ENCODE measurements around the gene CARHSP1.

- TF ChIP-seq, protein P1, sequence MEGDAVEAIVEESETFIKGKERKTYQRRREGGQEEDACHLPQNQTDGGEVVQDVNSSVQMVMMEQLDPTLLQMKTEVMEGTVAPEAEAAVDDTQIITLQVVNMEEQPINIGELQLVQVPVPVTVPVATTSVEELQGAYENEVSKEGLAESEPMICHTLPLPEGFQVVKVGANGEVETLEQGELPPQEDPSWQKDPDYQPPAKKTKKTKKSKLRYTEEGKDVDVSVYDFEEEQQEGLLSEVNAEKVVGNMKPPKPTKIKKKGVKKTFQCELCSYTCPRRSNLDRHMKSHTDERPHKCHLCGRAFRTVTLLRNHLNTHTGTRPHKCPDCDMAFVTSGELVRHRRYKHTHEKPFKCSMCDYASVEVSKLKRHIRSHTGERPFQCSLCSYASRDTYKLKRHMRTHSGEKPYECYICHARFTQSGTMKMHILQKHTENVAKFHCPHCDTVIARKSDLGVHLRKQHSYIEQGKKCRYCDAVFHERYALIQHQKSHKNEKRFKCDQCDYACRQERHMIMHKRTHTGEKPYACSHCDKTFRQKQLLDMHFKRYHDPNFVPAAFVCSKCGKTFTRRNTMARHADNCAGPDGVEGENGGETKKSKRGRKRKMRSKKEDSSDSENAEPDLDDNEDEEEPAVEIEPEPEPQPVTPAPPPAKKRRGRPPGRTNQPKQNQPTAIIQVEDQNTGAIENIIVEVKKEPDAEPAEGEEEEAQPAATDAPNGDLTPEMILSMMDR (IDR thresholded peaks at IDR 0.05) = no peak
- TF ChIP-seq EZH2 (IDR thresholded peaks at IDR 0.05) = no peak
Observed at GRCh38 chr16:8828541-8829165, 40.2 kb downstream of the CARHSP1 start.
